Measurements from ENCODE around the gene PLA2R1.

PLA2R1 gene

GRCh38 chr2:159944874-159945273 is 117.5 kb downstream of the PLA2R1 start:
- no peak overlapping the region for H3K27ac ChIP-seq
- no peak for TF ChIP-seq CTCF (conservative IDR thresholded peaks at IDR 0.05)

DNA sequence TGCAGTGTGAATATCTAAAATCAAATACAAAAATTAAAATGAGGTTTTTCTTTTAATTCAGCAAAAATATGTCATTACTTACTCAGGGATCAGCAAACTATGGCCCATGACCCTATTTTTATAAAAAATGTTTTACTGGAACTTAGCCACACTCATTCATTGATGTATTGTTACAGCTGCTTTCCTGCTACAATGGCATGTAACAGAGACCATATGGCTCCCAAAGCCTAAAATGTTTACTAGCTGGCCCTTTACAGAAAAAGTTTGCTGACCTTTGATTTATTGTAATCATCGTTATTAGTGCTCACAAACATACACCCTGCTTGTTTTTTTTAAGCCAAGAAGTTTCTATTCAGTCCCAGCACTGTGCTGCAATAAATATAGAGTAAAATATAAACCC is 120.3 kb downstream of the PLA2R1 start:
- TF ChIP-seq CTCF (conservative IDR thresholded peaks at IDR 0.05): no peak
- H3K27ac ChIP-seq: no peak overlapping the region

- no peak overlapping the region for H3K27ac ChIP-seq
- TF ChIP-seq CTCF (conservative IDR thresholded peaks at IDR 0.05): no peak
Observed at GRCh38 chr2:159941729-159942128, 120.7 kb downstream of the PLA2R1 start.

DNA sequence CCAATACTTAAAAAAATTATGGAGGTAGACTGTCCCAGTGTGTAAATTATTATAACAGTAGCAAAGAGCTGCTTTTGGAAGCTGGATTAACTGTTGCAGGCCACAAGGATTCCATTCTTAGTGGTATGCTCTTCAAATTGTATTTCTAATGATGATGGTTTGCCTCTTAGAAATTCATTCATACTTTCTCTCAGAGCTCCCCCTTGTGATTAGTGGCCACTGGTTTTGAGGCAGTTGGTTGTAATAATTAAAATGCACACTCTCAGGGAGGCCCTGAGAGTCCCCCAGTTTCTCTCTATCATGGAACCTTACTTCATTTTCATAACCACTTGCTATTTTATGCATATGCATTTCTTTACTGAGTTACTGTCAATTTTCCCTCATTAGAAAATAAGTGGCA is 122.5 kb downstream of the PLA2R1 start:
- peak; percentile 73 for TF ChIP-seq CTCF (conservative IDR thresholded peaks at IDR 0.05)

DNA sequence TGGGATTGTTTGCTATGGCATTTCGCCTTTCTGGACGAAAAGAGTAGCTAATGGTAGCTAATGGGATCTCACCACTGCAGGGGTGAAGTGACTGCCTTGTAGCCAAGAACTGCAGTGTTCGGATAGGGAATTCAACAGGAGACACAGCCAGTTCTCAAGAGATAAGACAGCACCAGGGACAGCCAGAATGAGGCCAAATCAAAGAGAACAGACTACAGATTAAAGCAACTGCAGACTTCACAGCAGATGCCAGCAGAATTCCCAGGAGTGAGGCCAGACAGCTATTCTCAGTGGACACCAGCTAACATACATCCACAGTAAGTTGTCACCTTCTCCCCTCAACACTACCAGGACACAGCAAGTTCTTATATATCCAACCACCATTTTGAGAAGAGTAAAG is 124.0 kb downstream of the PLA2R1 start:
- TF ChIP-seq CTCF (conservative IDR thresholded peaks at IDR 0.05): no peak
- H3K27ac ChIP-seq: no peak overlapping the region

More for the DNA sequence above, 122.5 kb downstream of the PLA2R1 start:
- no peak overlapping the region for H3K27ac ChIP-seq

- no peak overlapping the region for H3K27ac ChIP-seq
- no peak for TF ChIP-seq CTCF (conservative IDR thresholded peaks at IDR 0.05)
Observed at GRCh38 chr2:159936471-159936870, 125.9 kb downstream of the PLA2R1 start.

DNA sequence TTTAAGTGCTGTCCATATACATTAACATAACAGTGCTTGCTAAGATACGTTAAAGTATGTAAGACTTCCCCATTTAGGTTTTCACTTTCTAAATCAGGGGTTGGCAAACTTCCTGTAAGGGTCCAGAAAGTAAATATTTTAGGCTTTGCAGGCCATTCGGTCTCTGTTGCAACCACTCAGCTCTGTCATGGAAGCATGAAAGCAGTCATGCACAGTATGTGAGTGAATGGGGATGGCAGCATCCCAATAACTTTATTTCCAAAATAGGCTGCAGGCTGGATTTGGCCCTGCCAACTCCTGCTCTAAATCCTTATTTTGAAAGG is 128.7 kb downstream of the PLA2R1 start:
- no peak for TF ChIP-seq CTCF (conservative IDR thresholded peaks at IDR 0.05)
- H3K27ac ChIP-seq: no peak overlapping the region

Data from VCaP (cell line).